Measurements from ENCODE around the gene TPRG1. TPM values are rescaled to one million over a fixed set of nuclear protein-coding genes. Genes with fewer than 3 reads are reported as not detected.

TPRG1 gene
- total and polyA plus RNA-seq, 2 of the 4 experiments (the other 2 are of a cell fraction): 0.17 TPM; not detected in 1

- BruUV-seq (replicated peaks): no TSS peak
- Histone ChIP-seq H2AK5ac (ENCODE audit: low read depth, low read length) (no peak overlapping the region), H3K23ac (ENCODE audit: low read depth, low read length) (no peak overlapping the region), H3K9me3 (ENCODE audit: control insufficient read depth, insufficient read depth, low read length) (no peaks in the 10 kb centered on the region), H3K36me3 (ENCODE audit: control insufficient read depth, insufficient read depth, low read length) (no peaks in the 10 kb centered on the region), H3K56ac (ENCODE audit: extremely low read depth, insufficient read depth, low read length) (no peak overlapping the region), H3K4me1 (ENCODE audit: control insufficient read depth, insufficient read depth, low read length) (no peaks in the 10 kb centered on the region), H4K20me1 (ENCODE audit: insufficient read depth, low read length) (no peaks in the 10 kb centered on the region), H3K9ac (ENCODE audit: low read depth, low read length) (no peak overlapping the region), H3K4me3 (ENCODE audit: insufficient read depth, low read depth, low read length) (no peak overlapping the region), H4K8ac (ENCODE audit: low read depth in 2 of 2, low read length in 2 of 2) (no peak overlapping the region), H3K14ac (replicated peaks; ENCODE audit: low read depth, low read length) (no peak overlapping the region), H4K91ac (ENCODE audit: insufficient read depth, low read depth, low read length) (no peak overlapping the region), H2AFZ (replicated peaks; ENCODE audit: low read length, poor library complexity) (no peak overlapping the region), H3K79me1 (ENCODE audit: low read depth in 1 of 2, low read length in 2 of 2) (no peaks in the 10 kb centered on the region), H4K5ac (ENCODE audit: low read depth, low read length) (no peak overlapping the region), H3K4ac (ENCODE audit: low read depth, low read length) (no peak overlapping the region), H2BK15ac (ENCODE audit: low read depth, low read length) (no peak overlapping the region), H3K27ac (ENCODE audit: insufficient read depth, low read length) (no peak overlapping the region), H3K27me3 (ENCODE audit: control insufficient read depth, insufficient read depth, low read length) (no peaks in the 10 kb centered on the region), H2AK9ac (replicated peaks; ENCODE audit: low read depth, low read length, poor library complexity) (no peak overlapping the region), H3K18ac (ENCODE audit: low read depth, low read length) (no peak overlapping the region), H2BK20ac (ENCODE audit: low read depth, low read length) (no peak overlapping the region), H3K4me2 (ENCODE audit: low read depth, low read length) (no peak overlapping the region), H2BK120ac (ENCODE audit: low read depth, low read length) (no peak overlapping the region), H3K9me1 (ENCODE audit: insufficient read depth, low read length) (no peaks in the 10 kb centered on the region), H2BK5ac (ENCODE audit: low read depth, low read length, poor library complexity, severe bottlenecking) (no peak overlapping the region)
- in situ Hi-C loops (cut with MboI; ENCODE audit: low sequenced_read_pairs) (no loop called here), intact Hi-C loops (cut with micrococcal nuclease) (no loop called here), dilution Hi-C loops (cut with HindIII; ENCODE audit: low sequenced_read_pairs, unreplicated experiment) (no loop called here)
- TF ChIP-seq NFE2L2 (IDR thresholded peaks at IDR 0.05; ENCODE audit: low read depth, low read length): no peak
- no peak for TF ChIP-seq FOS (IDR thresholded peaks at IDR 0.05; ENCODE audit: low read depth, low read length)
- no peak for TF ChIP-seq RFX5 (IDR thresholded peaks at IDR 0.05; ENCODE audit: low read depth, low read length)
- TF ChIP-seq ELK1 (IDR thresholded peaks at IDR 0.05; ENCODE audit: borderline replicate concordance, low read depth, low read length): no peak
- TF ChIP-seq CHD1 (IDR thresholded peaks at IDR 0.05; ENCODE audit: low read depth, low read length): no peak
- TF ChIP-seq RAD21 (IDR thresholded peaks at IDR 0.05; ENCODE audit: low read length): no peak
- no peak for TF ChIP-seq MAZ (IDR thresholded peaks at IDR 0.05; ENCODE audit: borderline replicate concordance, low read depth, low read length)
- TF ChIP-seq MXI1 (IDR thresholded peaks at IDR 0.05; ENCODE audit: borderline replicate concordance, low read depth, low read length): no peak
- TF ChIP-seq RCOR1 (IDR thresholded peaks at IDR 0.05; ENCODE audit: insufficient replicate concordance, low read length): no peak
- no peak for TF ChIP-seq USF2 (IDR thresholded peaks at IDR 0.05; ENCODE audit: low read depth, low read length)
- no peak for TF ChIP-seq POLR2A (IDR thresholded peaks at IDR 0.05; ENCODE audit: low read depth, low read length)
- no peak for DNase-seq
- no CpG with 5 or more reads among the region's 6 CpGs for WGBS, 2 experiments (ENCODE audit: extremely low coverage in 2 of 2, insufficient read length in 1 of 2)
- ChIA-PET POLR2A (ENCODE audit: unreplicated experiment) (interaction anchor here (0.7 kb wide), 1 partner anchor 1893 kb away, joined by 3 read pairs; no protein-coding TSS in a partner anchor), CTCF (interaction anchor here (0.6 kb wide), 1 partner anchor 11 kb away, joined by 4 read pairs; no protein-coding TSS in a partner anchor)
- no peak for ATAC-seq (ENCODE audit: low read depth)
Measured at GRCh38 chr3:189309400-189309975, 137.7 kb downstream of the TPRG1 start.
